Colon (tissue), 2 donors: ENCODE results near the gene TMEM131.

Experiments used
- FAIRE-seq: peaks from 2 replicates; lab custom pipeline; 2012; peaks lifted over from hg19 to GRCh38; lab: Jason Lieb, UNC
- donor health status: control.
- donor health status: control.

The TMEM131 gene

GRCh38 chr2:97738179-97739019 is 257.3 kb downstream of the TMEM131 start:
- FAIRE-seq: no peak

- FAIRE-seq: no peak
Measured at GRCh38 chr2:97737421-97738178, 258.1 kb downstream of the TMEM131 start.

GRCh38 chr2:97736608-97737330 is 259.0 kb downstream of the TMEM131 start:
- FAIRE-seq: no peak

- FAIRE-seq: no peak
Measured at GRCh38 chr2:97736185-97736584, 259.6 kb downstream of the TMEM131 start.

- FAIRE-seq: no peak
Measured at GRCh38 chr2:97735161-97735561, 260.6 kb downstream of the TMEM131 start.

GRCh38 chr2:97734061-97735051 is 261.4 kb downstream of the TMEM131 start:
- FAIRE-seq: no peak

- no peak for FAIRE-seq
Measured at GRCh38 chr2:97733341-97734035, 262.3 kb downstream of the TMEM131 start.

GRCh38 chr2:97732436-97733340 is 263.1 kb downstream of the TMEM131 start:
- no peak for FAIRE-seq

- FAIRE-seq: no peak
Measured at GRCh38 chr2:97731274-97732020, 264.3 kb downstream of the TMEM131 start.

GRCh38 chr2:97730245-97730644 is 265.5 kb downstream of the TMEM131 start:
- FAIRE-seq: no peak

- no peak for FAIRE-seq
Measured at GRCh38 chr2:97728091-97728731, 267.5 kb downstream of the TMEM131 start.

- no peak for FAIRE-seq
Measured at GRCh38 chr2:97727296-97727695, 268.5 kb downstream of the TMEM131 start.

GRCh38 chr2:97726261-97727064 is 269.3 kb downstream of the TMEM131 start:
- no peak for FAIRE-seq

GRCh38 chr2:97724946-97725688 is 270.6 kb downstream of the TMEM131 start:
- FAIRE-seq: no peak

- no peak for FAIRE-seq
Measured at GRCh38 chr2:97724501-97724900, 271.2 kb downstream of the TMEM131 start.

- no peak for FAIRE-seq
Measured at GRCh38 chr2:97724073-97724410, 271.7 kb downstream of the TMEM131 start.
